HG02973 (cell line): ENCODE results near the gene OR10AD1.
A peak's percentile ranks its signal among the peaks of the same experiment; 100 is the strongest.

ENCODE experiments used
- ATAC-seq: cut with Tn5 transposase; IDR thresholded peaks from one replicate; pipeline ENCODE4 v1.9.1; 2021; ENCODE audit warnings: moderate library complexity; ENCODE audit not compliant: unreplicated experiment

The OR10AD1 gene

GRCh38 chr12:48192861-48193260, 10.2 kb downstream of the OR10AD1 start:
- no peak for ATAC-seq

GRCh38 chr12:48191096-48191495, 12.0 kb downstream of the OR10AD1 start:
- no peak for ATAC-seq

- ATAC-seq: no peak
Measured at GRCh38 chr12:48189331-48190125, 13.6 kb downstream of the OR10AD1 start.

- ATAC-seq: no peak
Measured at GRCh38 chr12:48187916-48188695, 15.0 kb downstream of the OR10AD1 start.

- no peak for ATAC-seq
Measured at GRCh38 chr12:48185181-48185919, 17.7 kb downstream of the OR10AD1 start.

GRCh38 chr12:48184549-48184922, 18.6 kb downstream of the OR10AD1 start:
- no peak for ATAC-seq

GRCh38 chr12:48183876-48184548, 19.1 kb downstream of the OR10AD1 start:
- peak; percentile 2 for ATAC-seq

- ATAC-seq: peak; percentile 61
Measured at GRCh38 chr12:48183091-48183875, 19.8 kb downstream of the OR10AD1 start, which contains the start of gene CCDC184. Gene CCDC184, plus strand, starts transcription at chr12:48183644. Its CDS starts 479 bp downstream, at chr12:48184123.

GRCh38 chr12:48182631-48183030, 20.5 kb downstream of the OR10AD1 start:
- no peak for ATAC-seq

- ATAC-seq: no peak
Measured at GRCh38 chr12:48180857-48181495, 22.1 kb downstream of the OR10AD1 start.

- ATAC-seq: no peak
Measured at GRCh38 chr12:48180424-48180823, 22.7 kb downstream of the OR10AD1 start.

- no peak for ATAC-seq
Measured at GRCh38 chr12:48179466-48179865, 23.6 kb downstream of the OR10AD1 start.

GRCh38 chr12:48177982-48178381, 25.1 kb downstream of the OR10AD1 start:
- ATAC-seq: no peak

GRCh38 chr12:48176417-48176751, 26.7 kb downstream of the OR10AD1 start:
- ATAC-seq: no peak

GRCh38 chr12:48175613-48176416, 27.3 kb downstream of the OR10AD1 start:
- ATAC-seq: no peak

GRCh38 chr12:48169011-48169410, 34.1 kb downstream of the OR10AD1 start:
- no peak for ATAC-seq

GRCh38 chr12:48165089-48165981, 37.8 kb downstream of the OR10AD1 start:
- ATAC-seq: no peak

GRCh38 chr12:48164451-48164850, 38.6 kb downstream of the OR10AD1 start:
- ATAC-seq: no peak
